HCT116 (cell line): ENCODE data around the gene PPP1R12C. TPM values are rescaled to one million over a fixed set of nuclear protein-coding genes. Genes with fewer than 3 reads are reported as not detected.

Source experiments
- ATAC-seq: fragments of 200-7000 bp; cut with Tn5 transposase; 2 replicates; pipeline ENCODE4 v1.9.1; 2020; ENCODE audit warnings: mild to moderate bottlenecking, moderate library complexity
- BruUV-seq: library from RNA; stranded (reverse); fragments of 400-500 nt; replicated peaks from 2 replicates; lab custom pipeline; 2021; lab: Mats Ljungman, UMichigan
- CTCF ChIA-PET: fragments of 300-600 bp; sonication (Branson Sonifier 250); formaldehyde crosslinking; loops from one replicate; lab custom pipeline; 2021; ENCODE audit warnings: antibody characterized with exemption; lab: Charles Lee
- POLR2A ChIA-PET: fragments of 300-600, 350-600 bp; sonication (Branson Sonifier 250); formaldehyde crosslinking; loops from one replicate; lab custom pipeline; 2021; ENCODE audit warnings: antibody characterized with exemption; lab: Charles Lee
- RAD21 ChIA-PET, 2 experiments: fragments of 300-600 bp; sonication (Branson Sonifier 250); formaldehyde crosslinking; loops; one replicate each; lab custom pipeline; 2023; ENCODE audit warnings: low total read pairs in 2 of 2; ENCODE audit not compliant: uncharacterized antibody in 2 of 2, unreplicated experiment in 2 of 2, low non-redundant PET in 1 of 2; lab: Charles Lee
- DNase-seq: peaks from one replicate; pipeline ENCODE4 v3.0.0-alpha.2; 2010; ENCODE audit warnings: low read depth, low spot score
- H2AFZ ChIP-seq: fragments of 200-600 bp; shearing (Covaris generic), sonication (generic); 2 replicates; pipeline ENCODE4 v1.6.1; 2017; ENCODE audit warnings: low read depth, mixed run types, mixed read lengths, antibody characterized with exemption, low read length; ENCODE audit not compliant: poor library complexity, severe bottlenecking
- H3K27ac ChIP-seq: 2 replicates; pipeline ENCODE4 v1.5.1; 2012; ENCODE audit warnings: low read depth, low read length
- H3K27me3 ChIP-seq: fragments of 200-600 bp; sonication (generic); 2 replicates; pipeline ENCODE4 v1.6.1; 2016; ENCODE audit warnings: mixed run types, low read length, mixed read lengths; ENCODE audit not compliant: insufficient read depth
- H3K36me3 ChIP-seq, 2 experiments: fragments of 200-500 bp in 1 of 2; fragments of 200-600 bp in 1 of 2; sonication (Bioruptor generic) in 1 of 2; sonication (generic) in 1 of 2; 2 replicates each; pipeline versions ENCODE4 v1.5.1 to v1.6.1; 2014 to 2016; ENCODE audit warnings: low read length in 2 of 2, inconsistent platforms in 1 of 2, mixed read lengths in 1 of 2, mixed run types in 1 of 2; ENCODE audit not compliant: insufficient read depth in 2 of 2, control insufficient read depth in 1 of 2
- H3K4me1 ChIP-seq, 2 experiments: fragments of 200-600 bp in 1 of 2; sonication (generic) in 1 of 2; 2 replicates each; pipeline versions ENCODE4 v1.5.1 to v1.6.1; 2012 to 2017; ENCODE audit warnings: low read length in 2 of 2, inconsistent platforms in 1 of 2, mild to moderate bottlenecking in 1 of 2, mixed read lengths in 1 of 2, mixed run types in 1 of 2, moderate library complexity in 1 of 2; ENCODE audit not compliant: insufficient read depth in 2 of 2, control insufficient read depth in 1 of 2
- H3K4me2 ChIP-seq: fragments of 200-600 bp; sonication (generic); 2 replicates; pipeline ENCODE4 v1.6.1; 2017; ENCODE audit warnings: mixed run types, low read length, mixed read lengths
- H3K4me3 ChIP-seq, 2 experiments: fragments of 200-600 bp in 1 of 2; sonication (generic) in 1 of 2; replicated peaks in 1 of 2; 2 replicates each; pipeline ENCODE4 v1.5.1; 2011 to 2016; ENCODE audit warnings: low read length in 2 of 2, control low read depth in 1 of 2, low read depth in 1 of 2, mild to moderate bottlenecking in 1 of 2, mixed read lengths in 1 of 2, mixed run types in 1 of 2
- H3K79me2 ChIP-seq: fragments of 200-600 bp; sonication (generic); 2 replicates; pipeline ENCODE4 v1.6.1; 2017; ENCODE audit warnings: mild to moderate bottlenecking, mixed run types, low read length, moderate library complexity, mixed read lengths; ENCODE audit not compliant: insufficient read depth
- H3K9ac ChIP-seq: fragments of 200-600 bp; sonication (generic); 2 replicates; pipeline ENCODE4 v1.6.1; 2016; ENCODE audit warnings: low read length, mixed read lengths
- H3K9me2 ChIP-seq: fragments of 200-600 bp; sonication (generic), shearing (Covaris generic); 2 replicates; pipeline ENCODE4 v1.6.1; 2017; ENCODE audit warnings: mixed run types, mild to moderate bottlenecking, moderate library complexity; ENCODE audit not compliant: insufficient read depth
- H3K9me3 ChIP-seq, 2 experiments: fragments of 200-500 bp in 1 of 2; fragments of 200-600 bp in 1 of 2; sonication (Bioruptor generic) in 1 of 2; sonication (generic) in 1 of 2; 2 replicates each; pipeline ENCODE4 v1.6.1; 2014 to 2017; ENCODE audit warnings: low read length in 2 of 2, mixed read lengths in 2 of 2, inconsistent platforms in 1 of 2, low read depth in 1 of 2, mild to moderate bottlenecking in 1 of 2, mixed run types in 1 of 2, moderate library complexity in 1 of 2; ENCODE audit not compliant: control insufficient read depth in 1 of 2, insufficient read depth in 1 of 2
- H4K20me1 ChIP-seq: fragments of 200-600 bp; sonication (generic), shearing (Covaris generic); 2 replicates; pipeline ENCODE4 v1.6.1; 2017; ENCODE audit warnings: mixed run types, mild to moderate bottlenecking, moderate library complexity; ENCODE audit not compliant: insufficient read depth
- CTCF ChIP-seq, 3 experiments: fragments of 200-600 bp in 1 of 3; sonication (generic) in 1 of 3; IDR thresholded peaks in 2 of 3; conservative IDR thresholded peaks in 1 of 3; 2 replicates each; pipeline ENCODE4 v1.5.1; 2012 to 2017; ENCODE audit warnings: low read depth in 2 of 3, low read length in 2 of 3, antibody characterized with exemption in 1 of 3, borderline replicate concordance in 1 of 3, control low read depth in 1 of 3, mild to moderate bottlenecking in 1 of 3, mixed read lengths in 1 of 3, mixed run types in 1 of 3, moderate library complexity in 1 of 3; ENCODE audit not compliant: insufficient read depth in 1 of 3
- EGR1 ChIP-seq: IDR thresholded peaks from 2 replicates; pipeline ENCODE4 v1.6.1; 2012; ENCODE audit warnings: low read depth
- ELF1 ChIP-seq: IDR thresholded peaks from 2 replicates; pipeline ENCODE4 v1.6.1; 2012; ENCODE audit warnings: low read depth, borderline replicate concordance
- EZH2 ChIP-seq: fragments of 200-600 bp; sonication (generic); IDR thresholded peaks from 2 replicates; pipeline ENCODE4 v1.6.1; 2017; ENCODE audit warnings: antibody characterized with exemption, mixed run types
- EZH2phosphoT487 ChIP-seq: fragments of 200-600 bp; IDR thresholded peaks from 2 replicates; pipeline ENCODE4 v1.6.1; 2018; ENCODE audit warnings: antibody characterized with exemption, borderline replicate concordance
- JUND ChIP-seq: IDR thresholded peaks from 2 replicates; pipeline ENCODE4 v1.6.1; 2012
- MAX ChIP-seq: IDR thresholded peaks from 2 replicates; pipeline ENCODE4 v1.6.1; 2012
- POLR2A ChIP-seq: IDR thresholded peaks from 2 replicates; pipeline ENCODE4 v1.7.0; 2011; ENCODE audit warnings: borderline replicate concordance; ENCODE audit not compliant: insufficient read depth, insufficient read length; ENCODE audit errors: extremely low read depth
- POLR2AphosphoS5 ChIP-seq: IDR thresholded peaks from 2 replicates; pipeline ENCODE4 v1.6.1; 2011; ENCODE audit warnings: mild to moderate bottlenecking, low read depth, low read length, moderate library complexity
- RAD21 ChIP-seq: IDR thresholded peaks from 2 replicates; pipeline ENCODE4 v1.6.1; 2012; ENCODE audit warnings: low read depth, mild to moderate bottlenecking
- REST ChIP-seq: IDR thresholded peaks from 2 replicates; pipeline ENCODE4 v1.6.1; 2012; ENCODE audit warnings: low read depth
- SIN3A ChIP-seq: IDR thresholded peaks from 2 replicates; pipeline ENCODE4 v1.6.1; 2012; ENCODE audit warnings: low read depth
- SP1 ChIP-seq: IDR thresholded peaks from 2 replicates; pipeline ENCODE4 v1.6.1; 2012; ENCODE audit warnings: low read depth
- TCF7L2 ChIP-seq: IDR thresholded peaks from 2 replicates; pipeline ENCODE4 v1.7.0; 2011; ENCODE audit warnings: borderline replicate concordance, inconsistent platforms; ENCODE audit not compliant: insufficient read depth, insufficient read length; ENCODE audit errors: extremely low read depth
- ZFX ChIP-seq: fragments of 450-650 bp; IDR thresholded peaks from 2 replicates; pipeline ENCODE4 v1.6.1; 2017
- intact Hi-C: fragments of 100-400 bp; cut with micrococcal nuclease; formaldehyde crosslinking; loops from 2 replicates; pipeline ENCODE4 v1.10.0; 2022
- total RNA-seq: library from RNA; stranded (reverse); gene quantifications from one replicate; pipeline ENCODE4 v1.2.1, GENCODE V29; 2021; ENCODE audit not compliant: unreplicated experiment
- TF ChIP-seq, protein P1 (sequence below): IDR thresholded peaks from 2 replicates; pipeline ENCODE4 v1.6.1; 2012

PPP1R12C gene
- total RNA-seq, 1 experiment from 2014 or later: 83.2 TPM

DNA sequence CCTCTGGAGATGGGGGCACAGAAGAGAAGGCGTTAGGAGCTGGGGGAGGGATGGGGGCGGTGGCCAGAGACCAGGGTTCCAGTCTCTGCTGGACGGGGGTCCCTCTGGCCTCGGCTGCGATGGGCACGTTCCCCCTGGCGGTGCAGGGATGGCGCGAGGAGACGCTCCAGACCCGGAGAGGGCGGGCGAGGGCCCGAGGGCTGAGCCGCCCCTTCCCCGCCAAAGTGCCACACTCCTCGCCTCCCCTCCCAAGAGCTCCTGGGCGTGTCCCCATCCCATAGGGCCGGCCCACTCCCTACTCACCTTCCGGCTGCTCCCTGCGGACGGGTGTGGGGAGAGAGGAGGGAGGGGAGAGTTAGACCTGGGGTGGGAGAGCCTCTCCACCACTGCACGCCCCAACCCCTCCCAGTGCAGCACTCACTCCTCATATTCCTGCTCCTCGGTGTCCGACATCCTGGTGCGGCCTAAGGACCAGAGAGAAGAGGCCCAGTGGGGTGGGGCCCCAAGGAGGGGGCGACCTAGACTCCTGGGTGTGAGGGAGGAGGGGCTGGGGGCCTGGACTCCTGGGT lies 29.4 kb upstream of the PPP1R12C start:
- no peaks in the 10 kb centered on the region for H4K20me1 ChIP-seq
- peak overlapping the region; percentile 99 for H3K27ac ChIP-seq
- peak overlapping the region; percentile 88 for H3K4me2 ChIP-seq
- H3K9me2 ChIP-seq: no peaks in the 10 kb centered on the region
- RAD21 ChIA-PET: interaction anchor here (0.6 to 1.8 kb wide), 7 partner anchors 9 to 496 kb away, joined by 3 to 13 read pairs (median 4); partner anchors contain the start of genes ZNF581 (in 1 of the 2) and ZNF784 (in 1 of the 2)
- DNase-seq: peak; percentile 61
- BruUV-seq: no TSS peak
- 0 out of 4 replicates have a peak, but pooled peaks cover 0 to 4% of the 10 kb centered on the region in 2 experiments for H3K36me3 ChIP-seq
- no peaks in the 10 kb centered on the region for H3K27me3 ChIP-seq
- H3K9ac ChIP-seq: peak overlapping the region; percentile 70
- POLR2A ChIA-PET: interaction anchor here (0.6 to 2.9 kb wide), 17 partner anchors 9 to 496 kb away, joined by 3 to 24 read pairs (median 4); partner anchors contain the start of genes DNAAF3, KMT5C, PPP1R12C and TNNI3
- peaks cover 4% of the 10 kb centered on the region for H3K79me2 ChIP-seq
- peak; percentile 92 for ATAC-seq
- no peaks in the 10 kb centered on the region for H3K9me3 ChIP-seq
- intact Hi-C loops: loop anchor here (10.0 kb wide), 1 partner anchor 488 kb away; no protein-coding TSS in a partner anchor
- H2AFZ ChIP-seq: no peak overlapping the region
- TF ChIP-seq ZFX (0 out of 2 replicates have a peak, but pooled peaks have one; percentile 17), REST (no peak), CTCF (IDR thresholded peaks at IDR 0.05 in 2 of 3, conservative IDR thresholded peaks at IDR 0.05 in 1 of 3; ENCODE audit: borderline replicate concordance in 1 of 3, insufficient read depth in 1 of 3, low read depth in 2 of 3, low read length in 2 of 3) (no peak), JUND (no peak), MAX (peak; percentile 63), POLR2AphosphoS5 (peak; percentile 67), SP1 (peak; percentile 65), ELF1 (no peak), POLR2A (peak; percentile 36), SIN3A (peak; percentile 31; the same call in 1 of the 2 replicates), EZH2phosphoT487 (no peak), TCF7L2 (no peak), EGR1 (no peak), EZH2 (no peak), RAD21 (no peak)
- TF ChIP-seq, protein P1, sequence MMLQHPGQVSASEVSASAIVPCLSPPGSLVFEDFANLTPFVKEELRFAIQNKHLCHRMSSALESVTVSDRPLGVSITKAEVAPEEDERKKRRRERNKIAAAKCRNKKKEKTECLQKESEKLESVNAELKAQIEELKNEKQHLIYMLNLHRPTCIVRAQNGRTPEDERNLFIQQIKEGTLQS: no peak
- peak overlapping the region; percentile 60 to 69 for H3K4me3 ChIP-seq
- CTCF ChIA-PET: interaction anchor here (0.6 to 4.4 kb wide), 19 partner anchors 10 to 507 kb away, joined by 3 to 53 read pairs (median 4); partner anchors contain the start of genes DNAAF3, FIZ1, ISOC2 and PPP1R12C
- H3K4me1 ChIP-seq: peaks cover 16 to 60% of the 10 kb centered on the region in 2 experiments
